CD8-positive, alpha-beta memory T cell (primary cell): Measurements from ENCODE around the gene CSNK1D. TPM values are rescaled to one million over a fixed set of nuclear protein-coding genes. Genes with fewer than 3 reads are reported as not detected.

ENCODE experiments used
- CTCF ChIA-PET: fragments of 350-600 bp; sonication (Branson Sonifier 250); formaldehyde crosslinking; loops from one replicate; lab custom pipeline; 2021; ENCODE audit warnings: antibody characterized with exemption; lab: Charles Lee
- POLR2A ChIA-PET: fragments of 350-600 bp; sonication (Branson Sonifier 250); formaldehyde crosslinking; loops from one replicate; lab custom pipeline; 2021; ENCODE audit warnings: antibody characterized with exemption; lab: Charles Lee
- DNase-seq, 5 donors: peaks; one replicate each; pipeline versions ENCODE4 v3.0.0 to v3.0.0-alpha.2; 2020 to 2022; ENCODE audit warnings: mixed read lengths in 1 of 5
- H3K27ac ChIP-seq: one replicate; pipeline ENCODE4 v1.7.0; 2013; ENCODE audit warnings: low read depth, mild to moderate bottlenecking, low read length, moderate library complexity
- H3K27me3 ChIP-seq: 2 replicates; pipeline ENCODE4 v1.7.0; 2013; ENCODE audit warnings: low read length, mild to moderate bottlenecking; ENCODE audit not compliant: insufficient read depth, poor library complexity, severe bottlenecking
- H3K36me3 ChIP-seq: 2 replicates; pipeline ENCODE4 v1.7.0; 2013; ENCODE audit warnings: mild to moderate bottlenecking, low read length, moderate library complexity; ENCODE audit not compliant: insufficient read depth
- H3K4me1 ChIP-seq: 2 replicates; pipeline ENCODE4 v1.7.0; 2013; ENCODE audit warnings: mild to moderate bottlenecking, low read length, moderate library complexity; ENCODE audit not compliant: insufficient read depth
- H3K4me3 ChIP-seq: 2 replicates; pipeline ENCODE4 v1.7.0; 2013; ENCODE audit warnings: mild to moderate bottlenecking, low read length
- H3K9me3 ChIP-seq: 2 replicates; pipeline ENCODE4 v1.7.0; 2013; ENCODE audit warnings: mild to moderate bottlenecking, low read length
- H3K27ac Mint-ChIP-seq, 8 donors: one replicate each; pipeline ENCODE4 v1.8.0; 2020 to 2021; ENCODE audit warnings: mixed read lengths in 8 of 8, mild to moderate bottlenecking in 6 of 8, inconsistent platforms in 3 of 8, moderate library complexity in 3 of 8
- H3K27me3 Mint-ChIP-seq, 2 donors: one replicate each; pipeline ENCODE4 v1.8.0; 2020 to 2021; ENCODE audit warnings: mixed read lengths in 2 of 2, mild to moderate bottlenecking in 1 of 2, moderate library complexity in 1 of 2
- H3K36me3 Mint-ChIP-seq, 3 donors: one replicate each; pipeline ENCODE4 v1.8.0; 2020 to 2021; ENCODE audit warnings: mixed read lengths in 3 of 3, inconsistent platforms in 1 of 3, mild to moderate bottlenecking in 1 of 3
- H3K4me1 Mint-ChIP-seq, 3 donors: one replicate each; pipeline ENCODE4 v1.8.0; 2020 to 2021; ENCODE audit warnings: mixed read lengths in 3 of 3, inconsistent platforms in 1 of 3, mild to moderate bottlenecking in 1 of 3
- H3K4me3 Mint-ChIP-seq, 7 donors: one replicate each; pipeline ENCODE4 v1.8.0; 2020 to 2021; ENCODE audit warnings: mixed read lengths in 7 of 7, mild to moderate bottlenecking in 6 of 7, moderate library complexity in 4 of 7, inconsistent platforms in 2 of 7
- H3K9me3 Mint-ChIP-seq, 5 donors: one replicate each; pipeline ENCODE4 v1.8.0; 2020 to 2022; ENCODE audit warnings: mixed read lengths in 5 of 5, mild to moderate bottlenecking in 3 of 5, moderate library complexity in 2 of 5, inconsistent platforms in 1 of 5
- polyA plus RNA-seq: library from polyadenylated mRNA; unstranded; fragments of 300-500 nt; fragmentation: Illumina TruSeq; gene quantifications from one replicate; pipeline ENCODE4 v1.2.3, GENCODE V29; 2021
- total RNA-seq, 2 experiments: library from RNA; stranded (reverse); gene quantifications; one replicate each; pipeline ENCODE4 v1.2.3, GENCODE V29; 2021

Gene CSNK1D
- total and polyA plus RNA-seq, 3 experiments from 2014 or later, result 74.6 to 141 (median 129) TPM

DNA sequence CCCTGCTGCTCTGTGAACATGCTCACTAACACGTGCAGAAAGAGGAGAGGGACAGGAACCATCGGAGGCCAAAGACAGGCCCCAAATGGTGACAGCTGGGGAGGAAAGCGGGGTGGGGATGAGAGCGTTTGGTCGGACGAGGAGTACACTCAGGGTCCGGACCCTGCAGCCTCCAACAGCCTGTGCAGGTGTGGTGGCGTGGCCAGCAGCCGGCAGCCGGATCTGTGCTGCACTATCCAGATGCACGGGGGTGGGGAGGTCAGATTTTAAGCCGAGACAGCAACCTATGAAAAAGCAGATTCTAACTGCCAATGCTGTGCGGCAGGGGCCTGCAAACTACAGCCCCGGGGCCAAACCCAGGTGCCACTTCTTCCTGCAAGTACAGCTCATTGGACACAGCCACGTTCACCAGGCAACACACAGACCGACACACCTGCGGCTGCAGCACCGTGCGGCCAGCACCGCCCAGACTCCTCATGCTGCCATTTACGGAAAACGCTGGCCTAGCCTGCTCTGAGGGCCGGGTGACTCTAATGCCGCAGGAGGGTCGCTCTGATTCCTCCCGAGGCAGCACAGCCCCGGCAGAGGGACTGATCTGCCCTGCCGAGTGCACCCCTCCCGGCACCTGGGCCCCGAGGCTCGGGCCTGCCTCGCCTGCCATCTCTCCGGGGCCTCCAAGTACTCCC lies 23.5 kb downstream of the CSNK1D start:
- no peaks in the 10 kb centered on the region for H3K9me3 Mint-ChIP-seq
- no peaks in the 10 kb centered on the region for H3K9me3 ChIP-seq
- peak overlapping the region in 1 of 8 donors; percentile 50 for H3K27ac Mint-ChIP-seq
- CTCF ChIA-PET, result interaction anchor here (1.5 to 1.6 kb wide), 2 partner anchors 14 to 71 kb away, joined by 3 read pairs; no protein-coding TSS in a partner anchor
- no peak overlapping the region for H3K4me3 ChIP-seq
- H3K27ac ChIP-seq, result no peak overlapping the region
- POLR2A ChIA-PET, result no interaction called here
- no peaks in the 10 kb centered on the region for H3K27me3 ChIP-seq
- H3K4me3 Mint-ChIP-seq, result no peak overlapping the region
- DNase-seq, result no peak
- peaks cover 7% of the 10 kb centered on the region for H3K4me1 ChIP-seq
- peaks cover 14 to 82% (median 15%) of the 10 kb centered on the region in 3 donors for H3K36me3 Mint-ChIP-seq
- peaks cover 0 to 4% of the 10 kb centered on the region in 2 donors for H3K27me3 Mint-ChIP-seq
- H3K4me1 Mint-ChIP-seq, result peaks cover 5 to 18% (median 9%) of the 10 kb centered on the region in 3 donors
- peaks cover 85% of the 10 kb centered on the region for H3K36me3 ChIP-seq

DNA sequence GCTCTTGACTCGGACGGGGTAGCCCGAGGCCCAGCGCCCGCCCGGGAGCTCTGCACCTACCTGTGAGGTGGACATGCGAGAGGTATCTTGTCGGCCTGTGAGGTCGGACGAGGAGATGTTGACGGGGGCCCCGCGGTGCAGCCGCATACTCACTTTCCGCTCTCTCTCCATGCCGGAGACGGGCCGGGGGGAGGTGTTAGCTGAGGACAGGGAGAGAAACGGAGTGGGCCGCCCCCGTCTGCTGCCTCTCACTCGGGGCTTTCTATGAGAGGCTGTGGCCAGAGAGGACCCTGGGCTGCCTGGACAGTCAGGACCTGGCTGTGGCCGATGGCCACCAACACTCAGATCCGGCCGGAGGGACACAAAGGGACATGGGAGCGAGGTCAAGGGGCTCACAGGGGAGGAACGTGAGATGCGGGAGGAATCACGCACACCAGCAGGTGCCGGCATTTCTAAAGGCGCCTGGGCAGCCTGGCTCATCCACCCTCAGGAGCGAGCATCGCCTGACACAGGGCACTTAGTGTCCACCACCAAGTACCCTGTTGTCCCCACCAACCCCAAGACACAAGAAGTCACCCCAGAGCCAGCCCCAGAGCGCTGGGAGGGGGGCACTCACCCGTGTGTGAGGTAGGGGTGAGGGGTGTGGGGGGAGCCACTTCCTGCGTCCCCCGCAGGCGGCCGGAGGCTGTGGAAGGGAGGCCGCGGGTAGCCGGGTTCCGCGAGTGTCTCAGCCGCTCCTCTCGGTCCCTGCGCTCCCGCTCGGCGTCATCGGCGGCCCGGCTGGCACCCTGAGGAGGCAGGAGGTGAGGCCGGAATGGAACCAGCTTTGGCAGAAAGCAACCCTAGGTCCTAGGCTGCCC lies 24.5 kb downstream of the CSNK1D start:
- CTCF ChIA-PET, result interaction anchor here (1.5 to 1.6 kb wide), 2 partner anchors 13 to 72 kb away, joined by 3 read pairs; no protein-coding TSS in a partner anchor
- POLR2A ChIA-PET, result no interaction called here
- Mint-ChIP-seq H3K4me3 (peak overlapping the region in 1 of 7 donors; percentile 82), H3K4me1 (peaks cover 12 to 26% (median 13%) of the 10 kb centered on the region in 3 donors), H3K27ac (peak overlapping the region in 1 of 8 donors; percentile 72), H3K9me3 (no peaks in the 10 kb centered on the region), H3K36me3 (peaks cover 19 to 91% (median 20%) of the 10 kb centered on the region in 3 donors), H3K27me3 (peaks cover 0 to 4% of the 10 kb centered on the region in 2 donors)
- no peak for DNase-seq
- H3K9me3 ChIP-seq, result no peaks in the 10 kb centered on the region
- H3K27ac ChIP-seq, result no peak overlapping the region
- peaks cover 7% of the 10 kb centered on the region for H3K4me1 ChIP-seq
- no peaks in the 10 kb centered on the region for H3K27me3 ChIP-seq
- peaks cover 95% of the 10 kb centered on the region for H3K36me3 ChIP-seq
- H3K4me3 ChIP-seq, result no peak overlapping the region

DNA sequence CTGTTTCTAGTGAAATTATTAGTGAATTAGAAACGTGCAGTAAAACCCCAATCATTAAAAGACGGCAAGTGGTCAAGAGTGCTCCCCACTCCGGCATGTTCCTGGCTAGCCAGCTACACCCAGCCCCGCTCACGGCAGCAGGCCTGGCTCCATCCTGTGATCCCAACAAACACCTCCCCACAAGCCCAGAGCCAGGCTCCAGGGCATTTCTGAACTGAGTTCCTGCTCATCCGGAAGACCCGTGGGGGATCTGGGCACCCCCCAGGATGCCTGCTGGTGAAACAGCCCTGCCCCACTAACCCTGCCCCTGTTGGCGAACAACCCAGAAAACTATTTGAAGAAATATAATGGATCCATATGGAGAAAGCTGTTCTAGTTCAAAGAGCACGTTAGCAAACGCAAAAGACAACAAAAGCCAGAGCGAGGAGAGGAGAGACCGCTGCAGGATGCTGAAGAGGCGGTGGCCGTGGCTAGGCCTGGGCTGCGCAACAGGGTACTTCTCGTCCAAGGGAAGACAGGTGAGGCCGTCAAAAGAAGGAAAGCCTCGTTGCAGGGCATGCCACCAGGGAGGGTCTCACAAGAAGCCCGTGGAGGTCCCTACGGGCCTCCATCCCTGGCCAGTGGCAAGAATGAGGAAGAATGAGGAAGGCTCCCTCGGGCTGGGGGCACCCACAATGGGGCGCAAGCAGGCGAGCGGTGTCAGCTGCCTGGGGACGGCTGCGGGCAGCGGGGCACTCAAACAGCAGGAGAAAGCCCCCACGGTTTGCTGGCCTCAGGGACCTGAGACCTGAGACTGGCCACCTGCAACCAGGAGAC lies 25.4 kb downstream of the CSNK1D start:
- Mint-ChIP-seq H3K27ac (peak overlapping the region in 5 of 8 donors; percentile 11 to 72 (median 29)), H3K4me1 (peaks cover 13 to 28% (median 14%) of the 10 kb centered on the region in 3 donors)
- H3K36me3 ChIP-seq, result peaks cover 100% of the 10 kb centered on the region

DNA sequence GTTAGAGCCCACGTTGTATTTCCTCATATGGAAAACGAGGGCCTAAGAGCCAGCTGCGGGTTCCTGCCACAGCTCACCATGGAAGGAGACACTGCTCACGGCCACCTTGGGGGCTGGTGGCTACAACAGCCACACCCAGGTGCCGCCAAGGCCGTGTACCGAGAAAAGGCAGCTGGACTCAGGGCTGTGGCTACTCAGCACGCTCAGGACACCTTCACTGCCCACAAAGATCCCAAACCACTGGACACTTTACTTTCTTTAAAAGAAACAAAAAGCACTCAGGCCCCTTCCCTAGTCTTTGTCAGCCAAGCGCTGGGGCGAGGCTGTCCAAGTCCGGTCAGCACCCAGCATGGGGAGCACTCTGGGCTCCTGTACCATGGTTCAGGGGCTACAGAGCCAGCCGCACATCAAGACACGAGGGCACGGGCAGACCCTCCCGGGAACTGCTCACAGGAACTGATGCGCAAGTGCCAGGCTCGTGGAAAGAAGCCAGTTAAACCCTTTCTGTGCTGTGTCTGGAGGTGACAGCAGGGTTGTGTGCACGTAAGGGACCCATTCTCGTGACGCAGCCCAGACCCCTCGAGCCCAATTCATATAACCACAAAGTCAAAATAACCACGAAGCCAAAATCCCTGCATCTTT lies 26.2 kb downstream of the CSNK1D start:
- Histone ChIP-seq H3K4me1 (peaks cover 7% of the 10 kb centered on the region), H3K27me3 (no peaks in the 10 kb centered on the region), H3K9me3 (no peaks in the 10 kb centered on the region), H3K27ac (no peak overlapping the region), H3K36me3 (peaks cover 97% of the 10 kb centered on the region), H3K4me3 (no peak overlapping the region)
- H3K27me3 Mint-ChIP-seq, result peaks cover 0 to 4% of the 10 kb centered on the region in 2 donors
- CTCF ChIA-PET, result interaction anchor here (1.0 kb wide), 1 partner anchor 70 kb away, joined by 3 read pairs; the partner anchor contains the start of gene CD7
- POLR2A ChIA-PET, result no interaction called here
- peak overlapping the region in 7 of 8 donors; percentile 5 to 91 (median 47) for H3K27ac Mint-ChIP-seq
- DNase-seq, result no peak
- peaks cover 14 to 33% (median 17%) of the 10 kb centered on the region in 3 donors for H3K4me1 Mint-ChIP-seq
- H3K4me3 Mint-ChIP-seq, result peak overlapping the region in 1 of 7 donors; percentile 51
- H3K36me3 Mint-ChIP-seq, result peaks cover 14 to 97% (median 15%) of the 10 kb centered on the region in 3 donors
- H3K9me3 Mint-ChIP-seq, result peaks cover 0 to 2% (median 0%) of the 10 kb centered on the region in 5 donors

More for the DNA sequence above, 25.4 kb downstream of the CSNK1D start:
- peak overlapping the region in 1 of 7 donors; percentile 29 for H3K4me3 Mint-ChIP-seq
- DNase-seq, result no peak
- Histone ChIP-seq H3K4me3 (no peak overlapping the region), H3K27me3 (no peaks in the 10 kb centered on the region), H3K27ac (no peak overlapping the region), H3K4me1 (peaks cover 7% of the 10 kb centered on the region), H3K9me3 (no peaks in the 10 kb centered on the region)
- ChIA-PET CTCF (interaction anchor here (1.0 kb wide), 1 partner anchor 69 kb away, joined by 3 read pairs; the partner anchor contains the start of gene CD7), POLR2A (no interaction called here)
- H3K36me3 Mint-ChIP-seq, result peaks cover 19 to 97% (median 22%) of the 10 kb centered on the region in 3 donors
- H3K9me3 Mint-ChIP-seq, result peaks cover 0 to 2% (median 0%) of the 10 kb centered on the region in 5 donors
- H3K27me3 Mint-ChIP-seq, result peaks cover 0 to 4% of the 10 kb centered on the region in 2 donors

DNA sequence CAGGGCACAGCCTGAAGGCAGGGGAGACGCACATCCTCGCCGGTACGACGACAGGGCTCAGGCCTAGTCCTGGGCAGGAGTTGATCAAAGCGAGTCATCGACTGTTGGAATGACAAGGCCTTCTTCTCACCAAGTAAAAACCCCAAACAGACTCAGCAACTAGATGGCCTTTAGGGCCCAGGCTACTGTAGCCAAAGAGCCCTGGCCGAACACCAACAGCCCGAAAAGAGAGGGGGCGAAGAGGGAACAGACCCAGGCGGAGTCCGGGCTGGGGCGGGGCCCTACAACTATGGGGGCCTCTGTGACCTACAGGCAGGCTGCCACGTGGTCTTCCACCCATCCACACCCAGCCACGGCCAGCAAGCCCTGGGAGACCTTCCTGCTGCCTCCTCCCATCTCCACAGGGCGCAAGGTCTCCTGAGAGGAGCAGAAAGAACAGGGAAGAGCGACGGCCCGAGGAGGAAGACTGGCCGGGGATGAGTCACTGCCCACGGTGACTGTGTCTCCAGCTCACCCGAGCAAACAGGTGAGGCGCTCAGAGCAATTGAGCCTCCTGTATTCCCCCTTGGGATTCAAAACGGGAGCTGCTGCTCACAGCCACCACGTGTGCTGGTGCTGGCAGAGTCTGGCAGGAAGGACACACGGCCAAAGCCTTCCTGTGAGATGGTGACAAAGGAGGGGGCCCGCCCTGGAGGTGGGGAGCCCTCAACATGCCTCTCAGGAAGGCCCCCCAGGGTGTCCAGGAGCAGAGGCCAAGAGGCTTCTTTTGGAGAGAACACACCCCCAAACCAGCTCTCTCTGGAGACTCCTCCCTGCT lies 26.9 kb downstream of the CSNK1D start:
- Histone ChIP-seq H3K36me3 (peaks cover 89% of the 10 kb centered on the region), H3K27ac (peak overlapping the region; percentile 16), H3K27me3 (no peaks in the 10 kb centered on the region), H3K9me3 (no peaks in the 10 kb centered on the region), H3K4me1 (peaks cover 7% of the 10 kb centered on the region), H3K4me3 (no peak overlapping the region)
- no peak for DNase-seq
- ChIA-PET CTCF (interaction anchor here (1.3 kb wide), 1 partner anchor 10 kb away, joined by 5 read pairs; no protein-coding TSS in a partner anchor), POLR2A (no interaction called here)
- peak overlapping the region in 5 of 8 donors; percentile 47 to 81 (median 79) for H3K27ac Mint-ChIP-seq
- H3K4me1 Mint-ChIP-seq, result peaks cover 14 to 38% (median 17%) of the 10 kb centered on the region in 3 donors
- H3K36me3 Mint-ChIP-seq, result peaks cover 13 to 94% (median 14%) of the 10 kb centered on the region in 3 donors
- peaks cover 0 to 4% of the 10 kb centered on the region in 2 donors for H3K27me3 Mint-ChIP-seq
- peaks cover 0 to 2% (median 0%) of the 10 kb centered on the region in 5 donors for H3K9me3 Mint-ChIP-seq
- peak overlapping the region in 1 of 7 donors; percentile 36 for H3K4me3 Mint-ChIP-seq

DNA sequence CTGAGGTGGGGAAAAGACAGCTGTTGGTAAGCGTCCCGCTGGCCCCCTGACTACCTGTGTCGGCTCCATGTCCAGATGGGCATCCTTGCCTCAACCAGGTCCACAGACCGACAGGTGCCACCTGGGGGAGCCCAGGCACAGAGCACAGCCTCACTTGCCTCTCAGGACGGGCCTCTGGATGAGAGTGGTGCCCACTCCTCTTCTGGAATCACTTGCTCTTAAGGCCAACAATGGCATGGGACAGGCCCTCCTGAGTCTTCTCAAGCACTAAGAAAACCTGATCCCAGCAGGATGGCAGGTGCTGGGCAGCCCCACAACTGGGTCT lies 27.5 kb downstream of the CSNK1D start:
- Histone ChIP-seq H3K36me3 (peaks cover 84% of the 10 kb centered on the region), H3K9me3 (no peaks in the 10 kb centered on the region), H3K4me1 (peaks cover 11% of the 10 kb centered on the region), H3K4me3 (no peak overlapping the region), H3K27me3 (no peaks in the 10 kb centered on the region), H3K27ac (no peak overlapping the region)
- no peak for DNase-seq
- H3K4me3 Mint-ChIP-seq, result no peak overlapping the region
- peaks cover 0 to 2% (median 0%) of the 10 kb centered on the region in 5 donors for H3K9me3 Mint-ChIP-seq
- ChIA-PET POLR2A (no interaction called here), CTCF (interaction anchor here (1.3 kb wide), 1 partner anchor 10 kb away, joined by 5 read pairs; no protein-coding TSS in a partner anchor)
- H3K27me3 Mint-ChIP-seq, result peaks cover 0 to 2% of the 10 kb centered on the region in 2 donors
- H3K27ac Mint-ChIP-seq, result peak overlapping the region in 3 of 8 donors; percentile 79 to 81 (median 80)
- peaks cover 9 to 92% (median 11%) of the 10 kb centered on the region in 3 donors for H3K36me3 Mint-ChIP-seq
- peaks cover 14 to 44% (median 15%) of the 10 kb centered on the region in 3 donors for H3K4me1 Mint-ChIP-seq
